Calu3 (cell line): ENCODE measurements around the gene TIMP2. TPM values are rescaled to one million over a fixed set of nuclear protein-coding genes. Genes with fewer than 3 reads are reported as not detected.

Source experiments
- BruUV-seq: library from RNA; stranded (reverse); fragments of 400-500 nt; replicated peaks from 2 replicates; lab custom pipeline; 2021; lab: Mats Ljungman, UMichigan
- CTCF ChIA-PET: fragments of 300-600 bp; sonication (Branson Sonifier 250); formaldehyde crosslinking; loops from one replicate; lab custom pipeline; 2022; ENCODE audit warnings: antibody characterized with exemption; lab: Charles Lee
- DNase-seq: peaks from one replicate; pipeline ENCODE4 v3.0.0; 2022
- H3K27ac Mint-ChIP-seq: one replicate; pipeline ENCODE4 v1.8.0; 2022; ENCODE audit warnings: mixed read lengths; ENCODE audit not compliant: unreplicated experiment
- H3K27me3 Mint-ChIP-seq: one replicate; pipeline ENCODE4 v1.8.0; 2022; ENCODE audit warnings: mixed read lengths; ENCODE audit not compliant: unreplicated experiment
- H3K36me3 Mint-ChIP-seq: one replicate; pipeline ENCODE4 v1.8.0; 2022; ENCODE audit warnings: mild to moderate bottlenecking, moderate library complexity, mixed read lengths; ENCODE audit not compliant: insufficient read depth, unreplicated experiment
- H3K4me1 Mint-ChIP-seq: one replicate; pipeline ENCODE4 v1.8.0; 2022; ENCODE audit warnings: mild to moderate bottlenecking, low read depth, mixed read lengths; ENCODE audit not compliant: unreplicated experiment
- H3K4me3 Mint-ChIP-seq: one replicate; pipeline ENCODE4 v1.8.0; 2022; ENCODE audit warnings: mild to moderate bottlenecking, low read depth, moderate library complexity, mixed read lengths; ENCODE audit not compliant: unreplicated experiment
- H3K9me3 Mint-ChIP-seq: one replicate; pipeline ENCODE4 v1.8.0; 2022; ENCODE audit warnings: low read depth, mixed read lengths; ENCODE audit not compliant: unreplicated experiment
- CTCF ChIP-seq: fragments of 200-600 bp; IDR thresholded peaks from one replicate; pipeline ENCODE4 v1.8.0; 2022; ENCODE audit warnings: antibody characterized with exemption; ENCODE audit not compliant: unreplicated experiment
- intact Hi-C: fragments of 100-400 bp; cut with micrococcal nuclease; formaldehyde crosslinking; loops from one replicate; pipeline ENCODE4 v1.10.0; 2022; ENCODE audit not compliant: unreplicated experiment
- total RNA-seq: library from RNA; stranded (reverse); gene quantifications from 2 replicates; pipeline ENCODE4 v1.2.3, GENCODE V29; 2022

TIMP2 gene
- total RNA-seq, 1 experiment from 2014 or later: 246 TPM

- Mint-ChIP-seq H3K4me3 (no peak overlapping the region), H3K27ac (no peak overlapping the region), H3K9me3 (no peaks in the 10 kb centered on the region), H3K36me3 (peaks cover 80% of the 10 kb centered on the region), H3K27me3 (no peaks in the 10 kb centered on the region), H3K4me1 (no peaks in the 10 kb centered on the region)
- CTCF ChIA-PET: no interaction called here
- TF ChIP-seq CTCF: no peak
- BruUV-seq: no TSS peak
- DNase-seq: no peak
- intact Hi-C loops: no loop called here
Measured at GRCh38 chr17:78822552-78822951, 102.6 kb downstream of the TIMP2 start.

- BruUV-seq: no TSS peak
- H3K4me3 Mint-ChIP-seq: no peak overlapping the region
- TF ChIP-seq CTCF: no peak
- H3K27me3 Mint-ChIP-seq: no peaks in the 10 kb centered on the region
- intact Hi-C loops: no loop called here
- DNase-seq: no peak
- H3K9me3 Mint-ChIP-seq: no peaks in the 10 kb centered on the region
- H3K27ac Mint-ChIP-seq: no peak overlapping the region
- H3K36me3 Mint-ChIP-seq: peaks cover 80% of the 10 kb centered on the region
- CTCF ChIA-PET: no interaction called here
- no peaks in the 10 kb centered on the region for H3K4me1 Mint-ChIP-seq
Measured at GRCh38 chr17:78821961-78822360, 103.2 kb downstream of the TIMP2 start.

- intact Hi-C loops: no loop called here
- H3K9me3 Mint-ChIP-seq: no peaks in the 10 kb centered on the region
- no TSS peak for BruUV-seq
- no peak for TF ChIP-seq CTCF
- DNase-seq: no peak
- no peaks in the 10 kb centered on the region for H3K4me1 Mint-ChIP-seq
- H3K27me3 Mint-ChIP-seq: no peaks in the 10 kb centered on the region
- peaks cover 86% of the 10 kb centered on the region for H3K36me3 Mint-ChIP-seq
- H3K4me3 Mint-ChIP-seq: no peak overlapping the region
- CTCF ChIA-PET: no interaction called here
- no peak overlapping the region for H3K27ac Mint-ChIP-seq
Measured at GRCh38 chr17:78820841-78821240, 104.3 kb downstream of the TIMP2 start.

- Mint-ChIP-seq H3K9me3 (no peaks in the 10 kb centered on the region), H3K27me3 (no peaks in the 10 kb centered on the region), H3K36me3 (peaks cover 81% of the 10 kb centered on the region), H3K4me1 (no peaks in the 10 kb centered on the region), H3K27ac (no peak overlapping the region), H3K4me3 (no peak overlapping the region)
- no TSS peak for BruUV-seq
- CTCF ChIA-PET: no interaction called here
- no peak for DNase-seq
- intact Hi-C loops: no loop called here
- TF ChIP-seq CTCF: no peak
Measured at GRCh38 chr17:78819806-78820792, 105.1 kb downstream of the TIMP2 start.
